MCF 10A (cell line): ENCODE data around the gene PLEKHG1. TPM values are rescaled to one million over a fixed set of nuclear protein-coding genes. Genes with fewer than 3 reads are reported as not detected.

Experiments used
- BruUV-seq: library from RNA; stranded (reverse); fragments of 400-500 nt; replicated peaks from 2 replicates; lab custom pipeline; 2021; lab: Mats Ljungman, UMichigan
- CTCF ChIA-PET: fragments of 300-600 bp; sonication (Branson Sonifier 250); formaldehyde crosslinking; extraction: SDS; loops from one replicate; lab custom pipeline; 2021; ENCODE audit warnings: antibody characterized with exemption, inconsistent platforms; lab: Yijun Ruan, JAX
- POLR2A ChIA-PET: fragments of 300-600, 350-650 bp; sonication (Branson Sonifier 250); formaldehyde crosslinking; extraction: SDS; loops from one replicate; lab custom pipeline; 2020; ENCODE audit warnings: antibody characterized with exemption, inconsistent platforms; lab: Yijun Ruan, JAX
- DNase-seq: peaks from one replicate; pipeline ENCODE4 v3.0.0-alpha.2; 2018; ENCODE audit not compliant: unreplicated experiment
- H3K27ac Mint-ChIP-seq: one replicate; pipeline ENCODE4 v1.8.0; 2022; ENCODE audit warnings: mild to moderate bottlenecking, low read depth, mixed read lengths; ENCODE audit not compliant: unreplicated experiment
- H3K27me3 Mint-ChIP-seq: one replicate; pipeline ENCODE4 v1.8.0; 2022; ENCODE audit warnings: mixed read lengths; ENCODE audit not compliant: insufficient read depth, unreplicated experiment
- H3K36me3 Mint-ChIP-seq: one replicate; pipeline ENCODE4 v1.8.0; 2022; ENCODE audit warnings: mild to moderate bottlenecking, moderate library complexity, mixed read lengths; ENCODE audit not compliant: insufficient read depth, unreplicated experiment
- H3K4me1 Mint-ChIP-seq: one replicate; pipeline ENCODE4 v1.8.0; 2022; ENCODE audit warnings: mixed read lengths; ENCODE audit not compliant: insufficient read depth, unreplicated experiment
- H3K4me3 Mint-ChIP-seq: one replicate; pipeline ENCODE4 v1.8.0; 2022; ENCODE audit warnings: mild to moderate bottlenecking, moderate library complexity, mixed read lengths; ENCODE audit not compliant: unreplicated experiment
- H3K9me3 Mint-ChIP-seq: one replicate; pipeline ENCODE4 v1.8.0; 2022; ENCODE audit warnings: mixed read lengths; ENCODE audit not compliant: unreplicated experiment
- intact Hi-C: fragments of 100-400 bp; cut with micrococcal nuclease; formaldehyde crosslinking; loops from 2 replicates; pipeline ENCODE4 v1.14.1; 2022
- total RNA-seq: library from RNA; stranded (reverse); gene quantifications from 2 replicates; pipeline ENCODE4 v1.2.3, GENCODE V29; 2022
- TF ChIP-seq, protein P1 (sequence below): fragments of 200-600 bp; IDR thresholded peaks from one replicate; pipeline ENCODE4 v1.8.0; 2022; ENCODE audit warnings: antibody characterized with exemption, mild to moderate bottlenecking; ENCODE audit not compliant: unreplicated experiment

The PLEKHG1 gene
- total RNA-seq, 1 experiment from 2014 or later, result 11.6 TPM

DNA sequence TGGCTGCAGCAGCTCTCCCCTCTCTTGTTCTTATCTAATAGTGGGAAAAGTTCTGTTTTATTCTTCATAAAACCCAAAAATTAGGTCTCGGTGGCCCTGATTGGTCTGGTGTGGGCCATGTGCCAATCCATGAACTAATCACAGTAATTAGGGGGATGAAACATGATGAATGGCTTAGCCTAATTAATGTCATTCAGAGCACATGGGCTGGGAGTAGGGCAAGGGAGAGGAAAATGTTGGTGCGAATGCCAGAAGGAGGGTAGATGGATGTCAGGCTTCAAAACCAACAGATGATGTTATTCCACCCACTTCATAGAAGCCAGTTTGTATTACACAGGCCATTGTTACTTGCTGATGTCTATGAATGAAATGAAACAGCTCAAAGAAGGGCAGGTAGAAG, 46.5 kb downstream of the PLEKHG1 start:
- DNase-seq, result no peak
- no peaks in the 10 kb centered on the region for H3K9me3 Mint-ChIP-seq
- no peaks in the 10 kb centered on the region for H3K36me3 Mint-ChIP-seq
- TF ChIP-seq, protein P1, sequence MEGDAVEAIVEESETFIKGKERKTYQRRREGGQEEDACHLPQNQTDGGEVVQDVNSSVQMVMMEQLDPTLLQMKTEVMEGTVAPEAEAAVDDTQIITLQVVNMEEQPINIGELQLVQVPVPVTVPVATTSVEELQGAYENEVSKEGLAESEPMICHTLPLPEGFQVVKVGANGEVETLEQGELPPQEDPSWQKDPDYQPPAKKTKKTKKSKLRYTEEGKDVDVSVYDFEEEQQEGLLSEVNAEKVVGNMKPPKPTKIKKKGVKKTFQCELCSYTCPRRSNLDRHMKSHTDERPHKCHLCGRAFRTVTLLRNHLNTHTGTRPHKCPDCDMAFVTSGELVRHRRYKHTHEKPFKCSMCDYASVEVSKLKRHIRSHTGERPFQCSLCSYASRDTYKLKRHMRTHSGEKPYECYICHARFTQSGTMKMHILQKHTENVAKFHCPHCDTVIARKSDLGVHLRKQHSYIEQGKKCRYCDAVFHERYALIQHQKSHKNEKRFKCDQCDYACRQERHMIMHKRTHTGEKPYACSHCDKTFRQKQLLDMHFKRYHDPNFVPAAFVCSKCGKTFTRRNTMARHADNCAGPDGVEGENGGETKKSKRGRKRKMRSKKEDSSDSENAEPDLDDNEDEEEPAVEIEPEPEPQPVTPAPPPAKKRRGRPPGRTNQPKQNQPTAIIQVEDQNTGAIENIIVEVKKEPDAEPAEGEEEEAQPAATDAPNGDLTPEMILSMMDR, result no peak
- no peaks in the 10 kb centered on the region for H3K4me1 Mint-ChIP-seq
- intact Hi-C loops, result no loop called here
- no TSS peak for BruUV-seq
- H3K27ac Mint-ChIP-seq, result no peak overlapping the region
- POLR2A ChIA-PET, result no interaction called here
- no peaks in the 10 kb centered on the region for H3K27me3 Mint-ChIP-seq
- H3K4me3 Mint-ChIP-seq, result no peak overlapping the region
- CTCF ChIA-PET, result no interaction called here

DNA sequence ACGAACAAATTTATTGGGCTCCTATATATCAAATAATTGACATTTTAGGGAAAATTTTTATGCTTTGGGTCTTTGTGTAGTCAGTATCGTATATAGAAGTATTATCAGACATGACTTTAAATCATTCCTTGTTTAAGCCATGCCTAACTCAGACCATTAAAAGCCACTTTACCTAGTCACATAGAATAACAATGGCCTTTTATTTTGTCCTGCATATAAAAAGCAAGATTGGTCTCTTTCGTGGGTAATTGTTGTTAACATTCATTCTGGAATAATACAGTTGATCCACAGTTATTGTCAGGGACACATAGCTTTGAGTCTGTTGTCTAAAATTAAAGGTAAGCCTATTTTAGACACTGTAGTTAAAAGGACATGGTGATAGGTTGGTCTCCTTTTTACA, 47.4 kb downstream of the PLEKHG1 start:
- CTCF ChIA-PET, result no interaction called here
- BruUV-seq, result no TSS peak
- Mint-ChIP-seq H3K36me3 (no peaks in the 10 kb centered on the region), H3K4me1 (no peaks in the 10 kb centered on the region), H3K4me3 (no peak overlapping the region), H3K9me3 (no peaks in the 10 kb centered on the region), H3K27me3 (no peaks in the 10 kb centered on the region), H3K27ac (no peak overlapping the region)
- no peak for DNase-seq
- intact Hi-C loops, result no loop called here
- POLR2A ChIA-PET, result no interaction called here
- TF ChIP-seq, protein P1, result no peak

Other genes with a start within 250 kb of the PLEKHG1 start
- not detected in 2 replicates for gene IYD, start 230.9 kb upstream of the PLEKHG1 start, total RNA-seq